Fibroblast of skin of left biceps (primary cell): ENCODE data around the gene COG2.
"Not testable (repeated sequence)": the region's sequence is repeated elsewhere in the genome, so short reads cannot be mapped to it uniquely, and the experiment has no call there.

ENCODE experiments used
- DNase-seq, 2 experiments: peaks; one replicate each; pipeline ENCODE4 v3.0.0-alpha.2; 2013; ENCODE audit warnings: low read depth in 2 of 2

COG2 gene

DNA sequence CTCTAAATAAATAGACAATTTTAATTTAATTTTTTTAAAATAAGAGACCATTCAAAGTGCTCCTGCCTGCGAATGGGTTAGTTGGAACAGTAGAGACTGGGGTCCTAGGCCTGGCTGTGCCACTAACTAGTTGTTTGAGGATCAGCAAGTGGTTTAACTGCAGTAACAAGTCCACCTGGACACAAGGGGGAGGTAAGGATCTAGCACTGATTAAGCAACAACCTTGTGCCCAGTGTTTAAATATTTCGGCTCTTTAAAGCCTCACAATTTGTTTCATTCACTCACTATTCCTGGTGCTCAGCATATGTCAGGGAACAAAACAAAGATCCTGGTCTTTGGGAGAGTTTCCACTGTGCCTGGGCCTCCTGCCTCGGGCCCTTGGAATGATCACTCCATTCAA lies 73.2 kb downstream of the COG2 start:
- no peak for DNase-seq

DNA sequence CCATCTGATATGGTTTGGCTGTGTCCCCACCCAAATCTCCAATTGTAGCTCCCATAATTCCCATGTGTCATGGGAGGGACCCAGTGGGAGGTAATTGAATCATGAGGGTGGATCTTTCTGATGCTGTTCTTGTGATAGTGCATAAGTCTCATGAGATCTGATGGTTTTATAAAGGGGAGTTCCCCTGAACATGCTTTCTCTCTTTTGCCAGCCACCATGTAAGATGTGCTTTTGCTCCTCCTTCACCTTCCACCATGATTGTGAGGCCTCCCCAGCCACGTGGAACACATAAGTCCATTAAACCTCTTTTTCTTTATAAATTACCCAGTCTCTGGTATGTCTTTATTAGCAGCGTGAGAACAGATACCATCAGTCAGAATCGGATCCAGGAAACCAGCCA lies 74.2 kb downstream of the COG2 start:
- DNase-seq = not testable (repeated sequence)

DNA sequence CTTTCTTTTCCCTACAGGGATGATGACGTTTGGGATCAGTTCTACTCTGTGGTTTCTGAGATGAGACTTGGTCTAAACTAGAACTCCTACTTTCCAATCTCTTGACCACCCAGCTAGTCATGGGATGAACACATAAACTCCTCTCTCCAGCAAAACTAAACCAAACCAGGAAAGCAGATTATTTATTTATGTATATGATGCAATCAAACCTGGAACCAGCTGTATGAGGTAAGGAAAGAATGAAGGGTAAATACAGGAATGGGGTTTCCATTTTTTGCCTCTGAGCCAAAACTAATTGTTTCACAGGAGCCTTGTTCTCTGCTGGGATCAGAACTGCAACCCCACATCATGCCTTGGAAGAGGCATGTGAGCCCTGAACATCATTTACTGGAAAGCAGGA lies 75.0 kb downstream of the COG2 start:
- DNase-seq = peak in 1 of 2 experiments; percentile 4

DNA sequence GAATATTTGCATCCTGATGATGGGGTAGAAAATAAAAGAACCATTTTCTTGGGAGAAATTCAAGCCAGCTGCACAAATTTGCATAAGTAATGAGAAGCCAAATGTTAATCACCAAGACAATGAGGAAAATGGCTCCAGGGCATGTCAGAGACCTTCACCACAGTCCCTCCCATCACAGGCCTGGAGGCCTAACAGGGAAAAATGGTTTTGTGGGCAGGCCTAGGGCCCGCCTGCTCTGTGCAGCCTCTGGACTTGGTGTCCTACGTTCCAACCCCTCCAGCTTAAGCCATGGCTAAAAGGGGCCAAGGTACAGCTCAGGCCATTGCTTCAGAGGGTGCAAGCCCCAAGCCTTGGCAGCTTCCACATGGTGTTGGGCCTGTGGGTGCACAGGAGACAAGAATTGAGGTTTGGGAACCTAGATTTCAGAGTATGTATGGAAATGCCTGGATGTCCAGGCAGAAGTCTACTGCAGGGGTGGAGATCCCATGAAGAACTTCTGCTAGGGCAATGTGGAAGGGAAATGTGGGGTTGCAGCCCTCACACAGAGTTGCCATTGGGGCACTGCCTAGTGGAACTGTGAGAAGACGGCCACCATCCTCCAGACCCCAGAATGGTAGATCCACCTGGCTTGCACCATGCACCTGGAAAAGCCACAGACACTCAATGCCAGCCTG lies 79.7 kb downstream of the COG2 start:
- DNase-seq = not testable (repeated sequence)

DNA sequence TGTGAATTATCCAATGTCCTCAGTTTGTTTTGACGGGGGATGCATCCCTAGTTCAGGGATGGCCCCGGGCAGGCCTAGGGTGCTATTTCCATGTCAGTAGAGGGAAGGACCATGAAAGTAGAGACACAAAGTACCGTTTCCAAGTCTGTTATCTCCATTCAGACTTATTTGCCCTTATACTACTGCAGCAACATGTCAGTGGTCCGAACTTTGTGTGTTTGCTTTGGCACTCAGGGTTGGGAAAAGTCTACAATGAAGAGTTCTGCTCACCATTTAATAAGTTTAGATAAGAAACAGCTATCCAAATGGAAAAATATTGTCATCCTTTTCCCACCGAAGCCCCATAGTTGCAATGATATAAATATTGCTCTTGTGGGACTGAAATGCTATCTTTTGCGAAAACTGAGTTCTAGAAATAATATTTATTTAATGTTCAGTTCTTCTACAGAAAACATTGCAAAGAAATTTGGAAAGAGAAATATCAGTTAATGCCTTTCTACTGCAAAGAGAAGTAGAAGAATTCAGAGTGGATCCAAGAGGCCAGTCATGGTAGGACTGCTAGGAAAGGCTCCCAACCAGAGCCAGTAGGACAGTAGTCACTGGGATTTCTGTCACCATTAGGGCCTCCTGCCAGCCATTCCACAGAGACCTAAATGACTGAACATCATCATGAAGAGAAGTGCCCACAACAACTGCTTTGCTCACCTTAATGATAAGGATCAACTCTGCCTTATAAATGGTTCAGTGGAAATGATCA lies 83.2 kb downstream of the COG2 start:
- no peak for DNase-seq

DNA sequence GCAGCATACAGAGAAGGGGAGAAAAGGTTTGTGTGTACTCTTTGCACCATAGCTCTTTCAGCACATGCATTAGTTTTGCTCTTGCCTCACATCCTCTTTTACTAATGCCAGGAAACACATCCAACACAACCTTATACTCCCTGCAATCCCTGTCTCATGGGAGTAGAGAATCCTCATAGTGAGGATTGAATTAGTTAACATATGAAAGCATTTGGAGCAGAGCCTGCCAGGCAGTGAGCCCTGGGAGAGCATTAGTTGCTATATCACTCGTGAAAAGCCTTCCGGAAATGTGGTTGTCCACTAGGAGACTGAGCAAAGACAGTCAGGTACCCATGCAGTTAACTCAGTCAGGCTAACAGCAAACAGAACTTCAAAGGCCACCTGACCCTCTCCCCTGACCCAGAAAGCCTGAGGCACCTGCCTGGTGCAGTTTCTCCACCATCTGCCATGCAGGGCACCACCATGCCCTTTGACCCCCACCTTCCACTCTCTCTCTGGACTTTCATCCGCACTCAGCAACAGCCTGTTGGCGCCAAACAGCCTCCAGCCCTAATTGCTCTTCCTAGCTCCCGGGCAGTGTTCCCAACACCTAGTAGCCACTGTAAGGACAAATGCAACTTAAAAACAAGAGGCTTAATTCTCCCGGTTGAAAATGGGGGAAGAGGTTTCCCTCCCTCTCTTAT lies 86.6 kb downstream of the COG2 start:
- DNase-seq = peak; percentile 23 to 25

DNA sequence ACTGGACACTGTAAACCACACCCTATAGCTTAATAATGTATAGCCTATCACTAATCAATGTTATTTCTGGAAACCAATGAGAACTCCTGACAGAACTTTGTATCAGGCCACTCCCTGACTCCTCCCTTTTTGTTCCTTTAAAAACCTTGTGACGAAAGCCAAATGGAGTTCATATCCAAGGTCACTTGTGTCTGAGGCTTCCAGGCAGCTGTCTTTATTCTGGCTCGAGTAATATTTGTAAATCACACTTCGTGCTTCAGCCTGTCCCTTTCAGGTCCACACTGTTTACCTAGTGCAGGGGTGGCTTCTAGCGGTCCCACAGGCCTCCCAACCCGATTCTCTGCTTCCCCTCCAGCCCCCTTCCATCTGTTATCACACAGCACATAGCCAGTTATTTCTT lies 88.7 kb downstream of the COG2 start:
- no peak for DNase-seq

DNA sequence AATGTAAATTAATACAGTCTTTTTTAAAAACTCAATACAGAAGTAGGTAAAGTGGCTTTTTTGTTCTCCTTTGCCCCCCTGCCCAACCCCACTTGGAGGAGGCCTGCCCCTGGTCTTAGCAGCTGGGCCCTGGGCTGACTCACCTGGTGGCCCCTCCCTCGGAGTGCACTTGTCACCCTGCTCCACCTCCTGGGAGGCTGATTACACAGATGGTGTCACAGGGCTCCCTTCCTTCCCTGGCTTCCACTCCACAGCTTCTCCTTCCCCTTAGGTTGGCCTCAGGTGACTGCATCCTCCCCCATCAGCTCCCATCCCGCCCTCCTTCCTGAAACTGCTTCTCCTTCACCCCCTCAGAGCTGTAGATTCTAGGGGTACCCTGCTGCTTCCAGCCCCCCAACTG lies 93.2 kb downstream of the COG2 start:
- no peak for DNase-seq

DNA sequence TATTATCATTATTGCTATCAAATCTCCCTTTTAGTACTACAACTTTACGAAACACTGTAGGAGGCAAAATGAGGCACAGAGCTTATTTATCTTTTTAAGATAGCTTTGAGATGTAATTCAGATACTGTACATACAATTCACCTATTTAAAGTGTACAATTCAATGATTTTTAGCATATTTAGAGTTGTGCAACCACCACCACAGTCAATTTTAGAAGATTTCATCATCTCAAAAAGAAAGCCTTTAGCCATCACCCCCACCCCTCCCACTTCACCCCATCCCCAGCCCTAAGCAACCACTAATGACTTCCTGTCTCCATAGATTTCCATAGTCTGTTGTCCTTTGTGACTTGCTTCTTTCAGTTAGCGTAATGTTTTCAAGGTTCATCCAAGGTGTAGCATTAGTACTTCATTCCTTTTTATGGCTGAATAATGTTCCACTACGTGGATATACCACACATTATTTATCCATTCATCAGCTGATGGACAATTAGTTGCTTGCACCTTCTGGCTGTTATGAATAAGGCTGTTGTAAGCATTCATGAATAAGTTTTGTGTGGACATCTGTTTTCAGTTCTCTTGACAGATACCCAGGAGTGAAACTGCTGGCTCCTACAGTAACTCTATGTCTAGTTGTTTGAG lies 95.5 kb downstream of the COG2 start:
- no peak for DNase-seq

DNA sequence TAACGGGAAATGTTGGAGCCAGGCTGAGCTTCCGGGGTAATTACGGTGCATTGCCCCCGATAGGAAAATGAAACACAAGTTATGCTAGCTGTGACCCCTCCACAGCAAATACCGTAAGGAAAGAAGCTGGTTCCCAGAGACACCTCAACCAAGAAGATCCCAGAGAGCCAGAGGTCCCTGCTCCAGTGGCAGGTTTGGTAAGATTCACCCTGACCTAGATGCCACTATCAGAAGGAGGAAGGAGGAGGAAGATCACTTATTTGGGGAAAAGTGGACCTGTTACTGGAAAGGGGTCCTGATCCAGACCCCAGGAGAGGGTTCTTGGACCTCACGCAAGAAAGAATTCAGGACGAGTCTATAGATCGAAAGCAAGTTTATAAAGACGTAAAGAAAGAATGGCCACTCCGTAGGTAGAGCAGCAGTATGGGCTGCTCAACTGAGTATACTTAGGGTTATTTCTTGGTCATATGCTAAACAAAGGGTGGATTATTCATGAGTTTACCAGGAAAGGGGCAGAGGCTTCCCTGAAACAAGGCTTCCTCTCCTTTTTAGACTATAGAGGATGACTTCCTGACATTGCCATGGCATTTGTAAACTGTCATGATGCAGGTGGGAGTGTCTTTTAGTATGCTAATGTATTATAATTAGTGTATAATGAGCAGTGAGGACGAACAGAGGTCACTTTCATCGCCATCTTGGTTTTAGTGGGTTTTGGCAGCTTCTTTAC lies 97.4 kb downstream of the COG2 start:
- no peak for DNase-seq
